ENCODE results near the gene RANBP3. TPM values are rescaled to one million over a fixed set of nuclear protein-coding genes. Genes with fewer than 3 reads are reported as not detected.
A peak's percentile ranks its signal among the peaks of the same experiment; 100 is the strongest.
"Not testable (repeated sequence)": the region's sequence is repeated elsewhere in the genome, so short reads cannot be mapped to it uniquely, and the experiment has no call there.

RANBP3 gene
- total RNA-seq, 4 donors from 2014 or later = 37.4 to 74.3 (median 61.3) TPM

GRCh38 chr19:5880604-5881078, 97.3 kb downstream of the RANBP3 start:
- Histone ChIP-seq H3K36me3 (no peaks in the 10 kb centered on the region), H3K27ac (no peak overlapping the region), H3K4me1 (peaks cover 8 to 9% of the 10 kb centered on the region in 2 donors), H3K9me3 (no peaks in the 10 kb centered on the region), H3K4me3 (no peak overlapping the region), H3K27me3 (peaks cover 0 to 20% (median 5%) of the 10 kb centered on the region in 3 donors)
- in situ Hi-C loops (cut with MboI; ENCODE audit: low sequenced_read_pairs in 4 of 4) (no loop called here), intact Hi-C loops (cut with DNase I; ENCODE audit: low total_unique reads) (no loop called here)
- no peak for TF ChIP-seq POLR2A (IDR thresholded peaks at IDR 0.05)
- TF ChIP-seq CTCF (IDR thresholded peaks at IDR 0.05 in 4 of 5, conservative IDR thresholded peaks at IDR 0.05 in 1 of 5) = no peak
- peak; percentile 44 to 52 for ATAC-seq
- DNase-seq = peak in 1 of 2 donors; percentile 12

GRCh38 chr19:5880196-5880595, 97.7 kb downstream of the RANBP3 start:
- TF ChIP-seq CTCF (IDR thresholded peaks at IDR 0.05 in 4 of 5, conservative IDR thresholded peaks at IDR 0.05 in 1 of 5) (no peak), POLR2A (IDR thresholded peaks at IDR 0.05) (no peak)
- H3K36me3 ChIP-seq = no peaks in the 10 kb centered on the region
- peaks cover 8 to 9% of the 10 kb centered on the region in 2 donors for H3K4me1 ChIP-seq
- intact Hi-C loops (cut with DNase I; ENCODE audit: low total_unique reads) = no loop called here
- no peak overlapping the region for H3K4me3 ChIP-seq
- no peak for ATAC-seq
- H3K27me3 ChIP-seq = peaks cover 0 to 20% (median 5%) of the 10 kb centered on the region in 3 donors
- in situ Hi-C loops (cut with MboI; ENCODE audit: low sequenced_read_pairs in 4 of 4) = no loop called here
- DNase-seq = no peak
- H3K27ac ChIP-seq = no peak overlapping the region
- no peaks in the 10 kb centered on the region for H3K9me3 ChIP-seq

- in situ Hi-C loops (cut with MboI; ENCODE audit: low sequenced_read_pairs in 4 of 4) = no loop called here
- Histone ChIP-seq H3K9me3 (no peaks in the 10 kb centered on the region), H3K36me3 (no peaks in the 10 kb centered on the region), H3K27me3 (peaks cover 0 to 20% (median 5%) of the 10 kb centered on the region in 3 donors), H3K27ac (no peak overlapping the region), H3K4me1 (peaks cover 8 to 9% of the 10 kb centered on the region in 2 donors), H3K4me3 (no peak overlapping the region)
- ATAC-seq (no peak), DNase-seq (no peak)
- TF ChIP-seq POLR2A (IDR thresholded peaks at IDR 0.05) (no peak), CTCF (IDR thresholded peaks at IDR 0.05 in 4 of 5, conservative IDR thresholded peaks at IDR 0.05 in 1 of 5) (no peak)
- intact Hi-C loops (cut with DNase I; ENCODE audit: low total_unique reads) = no loop called here
Observed at GRCh38 chr19:5877882-5878281, 100.1 kb downstream of the RANBP3 start.

- Histone ChIP-seq H3K27ac (no peak overlapping the region), H3K27me3 (peaks cover 0 to 20% (median 5%) of the 10 kb centered on the region in 3 donors), H3K36me3 (no peaks in the 10 kb centered on the region), H3K4me1 (peaks cover 8 to 9% of the 10 kb centered on the region in 2 donors), H3K9me3 (no peaks in the 10 kb centered on the region), H3K4me3 (no peak overlapping the region)
- in situ Hi-C loops (cut with MboI; ENCODE audit: low sequenced_read_pairs in 4 of 4) (no loop called here), intact Hi-C loops (cut with DNase I; ENCODE audit: low total_unique reads) (no loop called here)
- ATAC-seq = no peak
- no peak for DNase-seq
- TF ChIP-seq CTCF (IDR thresholded peaks at IDR 0.05 in 4 of 5, conservative IDR thresholded peaks at IDR 0.05 in 1 of 5) (no peak), POLR2A (IDR thresholded peaks at IDR 0.05) (no peak)
Observed at GRCh38 chr19:5877427-5877826, 100.5 kb downstream of the RANBP3 start.

- H3K27ac ChIP-seq; H3K9me3 ChIP-seq; H3K4me1 ChIP-seq; in situ Hi-C loops (cut with MboI; ENCODE audit: low sequenced_read_pairs in 4 of 4); H3K36me3 ChIP-seq; ATAC-seq; DNase-seq; intact Hi-C loops (cut with DNase I; ENCODE audit: low total_unique reads); H3K4me3 ChIP-seq: not testable (repeated sequence)
- peaks cover 0 to 20% (median 4%) of the 10 kb centered on the region in 3 donors for H3K27me3 ChIP-seq
Observed at GRCh38 chr19:5874496-5874895, 103.4 kb downstream of the RANBP3 start.

Measured in gastrocnemius medialis (tissue), 4 donors.